Measurements from ENCODE around the gene FEM1C. TPM values are rescaled to one million over a fixed set of nuclear protein-coding genes. Genes with fewer than 3 reads are reported as not detected.

FEM1C gene
- total and polyA plus RNA-seq, 2 experiments from 2014 or later, result 4.7 to 21.6 TPM

DNA sequence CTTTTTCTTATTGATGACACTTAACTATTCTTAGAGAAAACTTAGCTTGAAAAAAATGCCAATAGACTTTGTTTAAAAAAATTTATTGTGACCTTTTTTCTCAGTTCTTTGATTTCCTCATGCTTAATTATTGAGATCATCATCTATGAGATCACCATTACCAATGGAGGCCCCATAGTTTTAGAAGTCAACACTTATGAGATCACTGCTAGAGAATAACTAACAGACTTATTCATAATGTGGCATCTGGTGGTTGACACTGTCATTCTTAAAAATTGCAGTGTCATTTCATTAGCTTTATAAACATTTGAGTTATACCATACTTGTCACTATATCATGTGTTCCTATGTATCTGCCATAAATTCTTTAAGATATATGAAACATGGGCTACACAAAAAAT lies 14.9 kb upstream of the FEM1C start (continued):
- TF ChIP-seq ZNF462 (CRISPR knock-in tag; IDR thresholded peaks at IDR 0.05) (no peak), EZH2phosphoT487 (IDR thresholded peaks at IDR 0.05; ENCODE audit: unreplicated experiment) (no peak), ZNF114 (CRISPR knock-in tag; IDR thresholded peaks at IDR 0.05) (no peak)

DNA sequence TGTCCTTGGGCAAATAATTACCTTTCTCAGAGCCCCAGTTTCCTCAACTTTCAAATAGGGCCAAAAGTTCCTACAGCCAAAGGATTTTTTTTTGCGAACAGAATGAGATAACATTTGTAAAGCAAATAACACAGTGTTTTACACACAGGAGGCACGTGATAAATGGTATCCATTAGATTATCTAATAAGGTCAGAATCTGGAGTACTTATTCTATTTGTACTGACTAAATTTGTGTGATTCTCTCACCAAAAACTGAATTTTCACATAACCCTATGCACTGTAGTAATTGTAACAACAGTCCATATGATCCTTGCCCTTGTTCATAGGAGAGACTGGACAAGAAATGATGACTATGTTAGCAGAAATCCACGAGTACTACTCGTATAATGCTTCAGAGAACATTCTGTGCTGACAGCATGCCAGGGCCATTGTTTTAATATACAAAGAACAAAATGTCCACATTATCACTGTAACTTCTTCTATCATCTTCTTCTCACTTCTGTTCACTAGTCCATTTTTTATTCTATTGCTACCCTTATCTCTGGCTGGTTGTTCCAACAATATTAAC lies 13.9 kb upstream of the FEM1C start:
- Histone ChIP-seq H3K27me3 (ENCODE audit: insufficient read depth) (no peaks in the 10 kb centered on the region), H3K36me3 (ENCODE audit: insufficient read depth) (no peaks in the 10 kb centered on the region), H4K20me1 (replicated peaks; ENCODE audit: insufficient read depth) (no peaks in the 10 kb centered on the region), H3K4me1 (ENCODE audit: insufficient read depth) (peaks cover 8% of the 10 kb centered on the region), H3F3A (replicated peaks; ENCODE audit: low read depth) (no peaks in the 10 kb centered on the region), H3K27ac (ENCODE audit: low read depth) (no peak overlapping the region), H3K4me3 (no peak overlapping the region), H2AFZ (0 out of 2 replicates have a peak overlapping the region, but pooled peaks have one; percentile 19), H3K9me2 (ENCODE audit: insufficient read depth) (no peaks in the 10 kb centered on the region), H3K79me2 (replicated peaks; ENCODE audit: insufficient read depth) (no peaks in the 10 kb centered on the region), H3K4me2 (peak overlapping the region; percentile 59; the same call in 1 of the 2 replicates)
- Mint-ChIP-seq H3K36me3 (ENCODE audit: low read depth) (no peaks in the 10 kb centered on the region), H3K9me3 (no peaks in the 10 kb centered on the region), H3K27ac (no peak overlapping the region), H3K4me1 (peaks cover 12% of the 10 kb centered on the region), H3K27me3 (ENCODE audit: insufficient read depth, low read depth, poor library complexity) (no peaks in the 10 kb centered on the region), H3K4me3 (no peak overlapping the region)
- DNase-seq (ENCODE audit: low spot score) (no peak), ATAC-seq (no peak)
- TF ChIP-seq ETS1 (IDR thresholded peaks at IDR 0.05), result no peak
- TF ChIP-seq ZNF331 (CRISPR knock-in tag; IDR thresholded peaks at IDR 0.05; ENCODE audit: low read depth), result no peak
- no peak for TF ChIP-seq EZH2 (IDR thresholded peaks at IDR 0.05; ENCODE audit: low read depth, unreplicated experiment)
- no peak for TF ChIP-seq STAT1 (IDR thresholded peaks at IDR 0.05; ENCODE audit: unreplicated experiment)
- no peak for TF ChIP-seq POLR2AphosphoS5 (IDR thresholded peaks at IDR 0.05; ENCODE audit: low read depth)
- no peak for TF ChIP-seq JUNB (IDR thresholded peaks at IDR 0.05; ENCODE audit: unreplicated experiment)
- TF ChIP-seq ZNF114 (CRISPR knock-in tag; IDR thresholded peaks at IDR 0.05), result no peak
- TF ChIP-seq NANOG (IDR thresholded peaks at IDR 0.05; ENCODE audit: borderline replicate concordance), result no peak
- TF ChIP-seq REST (IDR thresholded peaks at IDR 0.05; ENCODE audit: unreplicated experiment), result no peak
- TF ChIP-seq EZH2phosphoT487 (IDR thresholded peaks at IDR 0.05; ENCODE audit: unreplicated experiment), result no peak
- TF ChIP-seq CREB1 (CRISPR knock-in tag; IDR thresholded peaks at IDR 0.05; ENCODE audit: low read depth), result no peak

All from GM23338 (cell line).